Transverse colon (tissue), 4 donors: ENCODE results near the gene PRSS48. TPM values are rescaled to one million over a fixed set of nuclear protein-coding genes. Genes with fewer than 3 reads are reported as not detected.
"Not testable (repeated sequence)": the region's sequence is repeated elsewhere in the genome, so short reads cannot be mapped to it uniquely, and the experiment has no call there.

ENCODE experiments used
- DNase-seq: peaks from one replicate; pipeline ENCODE4 v3.0.0-alpha.2; 2019
- H3K27ac ChIP-seq, 4 donors: fragments of 200-600 bp; sonication (generic); 2 replicates each; pipeline ENCODE4 v1.5.1; 2016 to 2018; ENCODE audit warnings: inconsistent platforms in 4 of 4
- H3K27me3 ChIP-seq: fragments of 200-600 bp; sonication (generic); 2 replicates; pipeline ENCODE4 v1.5.1; 2017; ENCODE audit warnings: inconsistent platforms
- H3K36me3 ChIP-seq, 4 donors: fragments of 200-600 bp; sonication (generic); 2 replicates each; pipeline ENCODE4 v1.5.1; 2017 to 2019; ENCODE audit warnings: inconsistent platforms in 4 of 4
- H3K4me1 ChIP-seq, 4 donors: fragments of 200-600 bp; sonication (generic); 2 replicates each; pipeline ENCODE4 v1.5.1; 2017 to 2020; ENCODE audit warnings: inconsistent platforms in 4 of 4
- H3K4me3 ChIP-seq, 4 donors: fragments of 200-600 bp; sonication (generic); 1 replicate in 1 of 4; 2 replicates in 3 of 4; pipeline versions ENCODE4 v1.5.1 to v1.6.1; 2017 to 2019; ENCODE audit warnings: inconsistent platforms in 4 of 4
- H3K9me3 ChIP-seq, 2 donors: fragments of 200-600 bp; sonication (generic); 2 replicates each; pipeline ENCODE4 v1.5.1; 2017 to 2019; ENCODE audit warnings: inconsistent platforms in 2 of 2
- CTCF ChIP-seq, 5 experiments: fragments of 200-600 bp in 3 of 5; fragments of 450-650 bp in 2 of 5; sonication (generic) in 3 of 5; IDR thresholded peaks; 1 replicate in 2 of 5; 2 replicates in 3 of 5; pipeline ENCODE4 v1.5.1; 2016 to 2017; ENCODE audit warnings: antibody characterized with exemption in 5 of 5, inconsistent platforms in 3 of 5, mild to moderate bottlenecking in 2 of 5, moderate library complexity in 1 of 5
- EP300 ChIP-seq: sonication (generic); formaldehyde crosslinking; IDR thresholded peaks from one replicate; pipeline ENCODE4 v1.6.1; 2017; ENCODE audit warnings: antibody characterized with exemption, low read depth
- POLR2A ChIP-seq: fragments of 450-650 bp; IDR thresholded peaks from one replicate; pipeline ENCODE4 v1.6.1; 2016; ENCODE audit warnings: antibody characterized with exemption, mild to moderate bottlenecking, moderate library complexity
- POLR2AphosphoS5 ChIP-seq, 3 donors: sonication (generic); formaldehyde crosslinking; IDR thresholded peaks; one replicate each; pipeline ENCODE4 v1.6.1; 2016; ENCODE audit warnings: antibody characterized with exemption in 3 of 3
- WGBS, 2 donors: methylation state at CpG; one replicate each; pipeline ENCODE4 v1.1.5; 2018; ENCODE audit warnings: low coverage in 1 of 2; 5-methylcytosine and 5-hydroxymethylcytosine counted together
- in situ Hi-C, 4 donors: fragments of 200-750 bp; cut with MboI; loops; one replicate each; pipeline versions ENCODE4 v1.15.0 to v1.15.1; 2017; ENCODE audit warnings: low sequenced_read_pairs in 3 of 4, low pct_ligation_motif_present in 1 of 4, low pct_unique_long_range_greater_than_20kb in 1 of 4
- intact Hi-C: fragments of 100-400 bp; cut with DNase I; formaldehyde crosslinking; loops from one replicate; pipeline ENCODE4 v1.15.1; 2023; ENCODE audit warnings: low total_unique reads
- total RNA-seq, 4 donors: library from RNA; depleted of rRNA; stranded (reverse); fragments of >200 nt; gene quantifications; one replicate each; pipeline ENCODE4 v1.1.0, GENCODE V29; 2016

Gene PRSS48
- total RNA-seq, 4 donors from 2014 or later, result not detected

GRCh38 chr4:151248519-151248918, 28.4 kb upstream of the PRSS48 start:
- Histone ChIP-seq H3K4me1 (peaks cover 0 to 3% (median 0%) of the 10 kb centered on the region in 4 donors), H3K36me3 (no peaks in the 10 kb centered on the region), H3K27ac (no peak overlapping the region), H3K27me3 (no peaks in the 10 kb centered on the region), H3K9me3 (no peaks in the 10 kb centered on the region), H3K4me3 (no peak overlapping the region)
- intact Hi-C loops, result no loop called here
- WGBS, 2 donors, result 84 to 100% methylated on average over 2 of the region's 2 CpGs
- in situ Hi-C loops, result no loop called here
- DNase-seq, result no peak
- no peak for TF ChIP-seq POLR2A
- TF ChIP-seq POLR2AphosphoS5 (IDR thresholded peaks at IDR 0.05), result no peak
- no peak for TF ChIP-seq CTCF (IDR thresholded peaks at IDR 0.05)
- TF ChIP-seq EP300, result no peak

- H3K36me3 ChIP-seq, result no peaks in the 10 kb centered on the region
- DNase-seq, result no peak
- no peak for TF ChIP-seq POLR2AphosphoS5 (IDR thresholded peaks at IDR 0.05)
- TF ChIP-seq POLR2A, result no peak
- TF ChIP-seq CTCF (IDR thresholded peaks at IDR 0.05), result no peak
- no peak for TF ChIP-seq EP300
- WGBS, 2 donors, result 62 to 87% methylated on average over 3 to 5 of the region's 5 CpGs
- no peaks in the 10 kb centered on the region for H3K27me3 ChIP-seq
- no peaks in the 10 kb centered on the region for H3K9me3 ChIP-seq
- intact Hi-C loops (no loop called here), in situ Hi-C loops (loop anchor here in 1 of 4 donors (25.0 kb wide), 1 partner anchor 112 kb away; no protein-coding TSS in a partner anchor)
- H3K27ac ChIP-seq, result no peak overlapping the region
- no peaks in the 10 kb centered on the region for H3K4me1 ChIP-seq
- no peak overlapping the region for H3K4me3 ChIP-seq
Observed at GRCh38 chr4:151250706-151251105, 26.3 kb upstream of the PRSS48 start.

GRCh38 chr4:151251603-151252304, 25.2 kb upstream of the PRSS48 start:
- Histone ChIP-seq H3K27me3 (no peaks in the 10 kb centered on the region), H3K9me3 (no peaks in the 10 kb centered on the region), H3K27ac (no peak overlapping the region), H3K4me3 (no peak overlapping the region), H3K36me3 (no peaks in the 10 kb centered on the region), H3K4me1 (peaks cover 0 to 9% (median 0%) of the 10 kb centered on the region in 4 donors)
- intact Hi-C loops (no loop called here), in situ Hi-C loops (loop anchor here in 1 of 4 donors (25.0 kb wide), 1 partner anchor 111 kb away; no protein-coding TSS in a partner anchor)
- 14 to 25% methylated on average over 2 of the region's 2 CpGs for WGBS, 2 donors
- no peak for DNase-seq
- no peak for TF ChIP-seq POLR2AphosphoS5 (IDR thresholded peaks at IDR 0.05)
- no peak for TF ChIP-seq EP300
- no peak for TF ChIP-seq CTCF (IDR thresholded peaks at IDR 0.05)
- TF ChIP-seq POLR2A, result no peak

- DNase-seq, H3K4me3 ChIP-seq, H3K27me3 ChIP-seq, H3K36me3 ChIP-seq, H3K9me3 ChIP-seq, H3K4me1 ChIP-seq, H3K27ac ChIP-seq, intact Hi-C loops: not testable (repeated sequence)
- in situ Hi-C loops, result loop anchor here in 1 of 4 donors (25.0 kb wide), 1 partner anchor 107 kb away; no protein-coding TSS in a partner anchor
- 96% methylated on average over 5 of the region's 28 CpGs; no CpG with 5 or more reads in 1 of the 2 donors for WGBS, 2 donors
Observed at GRCh38 chr4:151255226-151255625, 21.7 kb upstream of the PRSS48 start.

- H3K4me3 ChIP-seq, H3K9me3 ChIP-seq, H3K27me3 ChIP-seq, DNase-seq, H3K27ac ChIP-seq, H3K4me1 ChIP-seq, intact Hi-C loops, H3K36me3 ChIP-seq: not testable (repeated sequence)
- in situ Hi-C loops, result loop anchor here in 1 of 4 donors (25.0 kb wide), 1 partner anchor 107 kb away; no protein-coding TSS in a partner anchor
- WGBS, 2 donors, result 90 to 98% methylated on average over 8 to 15 of the region's 17 CpGs
Observed at GRCh38 chr4:151255680-151256079, 21.3 kb upstream of the PRSS48 start.
